K562 (cell line): ENCODE measurements around the gene TRAF3. TPM values are rescaled to one million over a fixed set of nuclear protein-coding genes. Genes with fewer than 3 reads are reported as not detected.

Experiments used
- ATAC-seq: fragments of 200-7000 bp; cut with Tn5 transposase; 3 replicates; pipeline ENCODE4 v1.9.1; 2020; ENCODE audit warnings: moderate library complexity
- BruUV-seq: library from RNA; stranded (reverse); fragments of 400-500 nt; replicated peaks from 2 replicates; lab custom pipeline; 2021; lab: Mats Ljungman, UMichigan
- CTCF ChIA-PET: fragments of 300-600 bp; formaldehyde crosslinking; extraction: SDS; loops from one replicate; lab custom pipeline; 2021; ENCODE audit warnings: low intra/inter-chr PET ratio; lab: Yijun Ruan, JAX
- POLR2A ChIA-PET: fragments of 300-600, 350-650 bp; sonication (Branson Sonifier 250); formaldehyde crosslinking; extraction: SDS; loops from one replicate; lab custom pipeline; 2021; ENCODE audit warnings: antibody characterized with exemption, inconsistent platforms; lab: Yijun Ruan, JAX
- DNase-seq, 4 experiments: peaks; one replicate each; pipeline versions ENCODE4 v3.0.0 to v3.0.0-alpha.2; 2011 to 2018; ENCODE audit warnings: low spot score in 3 of 4, mixed read lengths in 3 of 4; ENCODE audit errors: extremely low read depth in 1 of 4
- FAIRE-seq: peaks from 2 replicates; lab custom pipeline; 2011; peaks lifted over from hg19 to GRCh38; lab: Jason Lieb, UNC
- H2AFZ ChIP-seq: 2 replicates; pipeline ENCODE4 v1.6.0; 2011; ENCODE audit warnings: low read depth, low read length, control low read depth, inconsistent platforms
- H3K27ac ChIP-seq: fragments of 200-600 bp; 3 replicates; pipeline ENCODE4 v1.8.0; 2011; ENCODE audit warnings: low read depth, mild to moderate bottlenecking, control low read depth, inconsistent platforms, low read length, moderate library complexity, mixed read lengths; ENCODE audit errors: extremely low read depth
- H3K27me3 ChIP-seq, 2 experiments: fragments of 300-600 bp in 1 of 2; 2 replicates in 1 of 2; 3 replicates in 1 of 2; pipeline versions ENCODE4 v1.6.0 to v1.8.0; 2011; ENCODE audit warnings: inconsistent platforms in 2 of 2, low read length in 2 of 2, mild to moderate bottlenecking in 1 of 2, mixed read lengths in 1 of 2, moderate library complexity in 1 of 2; ENCODE audit not compliant: control insufficient read depth in 2 of 2, insufficient read depth in 2 of 2
- H3K36me3 ChIP-seq: fragments of 300-600 bp; 3 replicates; pipeline ENCODE4 v1.8.0; 2011; ENCODE audit warnings: mild to moderate bottlenecking, low read length, inconsistent platforms; ENCODE audit not compliant: control insufficient read depth, insufficient read depth
- H3K4me1 ChIP-seq, 2 experiments: fragments of 200-600 bp in 1 of 2; replicated peaks in 1 of 2; 2 replicates in 1 of 2; 3 replicates in 1 of 2; pipeline versions ENCODE4 v1.5.1 to v1.8.0; 2011; ENCODE audit warnings: inconsistent platforms in 2 of 2, low read length in 2 of 2, mild to moderate bottlenecking in 1 of 2, mixed read lengths in 1 of 2, moderate library complexity in 1 of 2; ENCODE audit not compliant: control insufficient read depth in 2 of 2, insufficient read depth in 2 of 2
- H3K4me2 ChIP-seq: 2 replicates; pipeline ENCODE4 v1.6.1; 2011; ENCODE audit warnings: low read length, control low read depth, inconsistent platforms, mixed read lengths; ENCODE audit not compliant: insufficient read depth
- H3K4me3 ChIP-seq: fragments of 200-600 bp; sonication (generic), shearing (Covaris generic); 2 replicates; pipeline ENCODE4 v1.5.1; 2016; ENCODE audit warnings: control low read depth, inconsistent platforms
- H3K79me2 ChIP-seq: fragments of 200-600 bp; 3 replicates; pipeline ENCODE4 v1.8.0; 2011; ENCODE audit warnings: low read length, inconsistent platforms; ENCODE audit not compliant: control insufficient read depth, insufficient read depth
- H3K9ac ChIP-seq, 2 experiments: 2 replicates each; pipeline versions ENCODE4 v1.6.0 to v1.6.1; 2011; ENCODE audit warnings: low read depth in 2 of 2, low read length in 2 of 2, control low read depth in 1 of 2, inconsistent platforms in 1 of 2, mild to moderate bottlenecking in 1 of 2, mixed read lengths in 1 of 2; ENCODE audit not compliant: insufficient read depth in 1 of 2
- H3K9me1 ChIP-seq: one replicate; pipeline ENCODE4 v1.6.0; 2011; ENCODE audit warnings: inconsistent platforms, mild to moderate bottlenecking, low read length, moderate library complexity; ENCODE audit not compliant: control insufficient read depth, insufficient read depth
- H3K9me3 ChIP-seq: replicated peaks from 2 replicates; pipeline ENCODE4 v1.5.1; 2011; ENCODE audit warnings: low read depth, low read length, inconsistent platforms; ENCODE audit not compliant: control insufficient read depth, insufficient read depth
- H4K20me1 ChIP-seq: replicated peaks from 2 replicates; pipeline ENCODE4 v1.6.1; 2011; ENCODE audit warnings: low read length, inconsistent platforms, mixed read lengths; ENCODE audit not compliant: control insufficient read depth, insufficient read depth
- CREB3 ChIP-seq: fragments of 450-650 bp; conservative IDR thresholded peaks from 2 replicates; pipeline ENCODE4 v1.6.1; 2016; ENCODE audit warnings: missing genetic modification characterization, low read depth, mild to moderate bottlenecking, missing compliant biosample characterization, moderate library complexity
- MEF2A ChIP-seq: IDR thresholded peaks from 2 replicates; pipeline ENCODE4 v1.6.1; 2011; ENCODE audit warnings: low read depth, mild to moderate bottlenecking, low read length, moderate library complexity; ENCODE audit not compliant: control insufficient read depth
- THRB ChIP-seq: fragments of 450-650 bp; formaldehyde crosslinking; conservative IDR thresholded peaks from 2 replicates; pipeline ENCODE4 v1.4.0; 2022; ENCODE audit warnings: mild to moderate bottlenecking, missing genetic modification characterization
- ZNF586 ChIP-seq: fragments of 450-650 bp; formaldehyde crosslinking; conservative IDR thresholded peaks from 2 replicates; pipeline ENCODE4 v1.4.0; 2020; ENCODE audit warnings: mild to moderate bottlenecking, moderate library complexity
- WGBS: fragments of 100-300 bp; shearing (Covaris generic); methylation state at CpG from one replicate; pipeline ENCODE4 v1.1.6; 2016; ENCODE audit warnings: low coverage, mixed read lengths; ENCODE audit not compliant: insufficient coverage; ENCODE audit errors: missing lambda C conversion rate; 5-methylcytosine and 5-hydroxymethylcytosine counted together
- in situ Hi-C: fragments of 300-500 bp; cut with MboI; formaldehyde crosslinking; loops from 4 replicates; pipeline ENCODE4 v1.15.0; 2018; ENCODE audit warnings: inconsistent platforms, mixed read lengths
- intact Hi-C: fragments of 100-400 bp; cut with micrococcal nuclease; formaldehyde crosslinking; loops from 2 replicates; pipeline ENCODE4 v1.14.2; 2022
- polyA plus RNA-seq, 8 experiments: library from polyadenylated mRNA; depleted of rRNA in 4 of 8; stranded (reverse) in 5 of 8; unstranded in 3 of 8; fragments of >200 nt; fragmentation: Nextera tagmentation in 2 of 8; fragmentation: Illumina TruSeq in 1 of 8; extraction: Ambion mirVana in 2 of 8; extraction: Trizol in 1 of 8; gene quantifications; 2 replicates each; pipeline versions ENCODE4 v1.2.1 to v1.2.3, GENCODE V29; 2011 to 2014; ENCODE audit warnings: inconsistent platforms in 1 of 8, missing spikeins in 1 of 8
- total RNA-seq, 7 experiments: library from RNA; depleted of rRNA in 6 of 7; stranded (reverse); fragments of >200 nt in 6 of 7; fragmentation: Illumina TruSeq in 2 of 7; extraction: Trizol in 2 of 7; gene quantifications; 2 replicates each; pipeline versions ENCODE4 v1.2.1 to v1.2.3, GENCODE V29; 2011 to 2021; ENCODE audit warnings: low replicate concordance in 1 of 7

TRAF3 gene
- total and polyA plus RNA-seq, 9 of the 15 experiments (the other 6 are each of a cell fraction or from before 2014, with no cell fraction given) = 0.52 to 21.3 (median 9.9) TPM

GRCh38 chr14:102903248-102903888 is 126.1 kb downstream of the TRAF3 start:
- TF ChIP-seq MEF2A = no peak
- TF ChIP-seq THRB (CRISPR knock-in tag) = no peak
- no peak for TF ChIP-seq ZNF586 (CRISPR knock-in tag)
- TF ChIP-seq CREB3 (tag) = no peak
- TF ChIP-seq, all 486 proteins: peak for 0
- ATAC-seq = no peak
- intact Hi-C loops (no loop called here), in situ Hi-C loops (loop anchor here (25.0 kb wide), 1 partner anchor 391 kb away; the partner anchor contains the start of gene ANKRD9)
- Histone ChIP-seq H3K4me1 (peaks cover 0 to 5% of the 10 kb centered on the region in 2 experiments; a peak in 1 of 5 replicates), H3K79me2 (no peaks in the 10 kb centered on the region), H3K9me3 (no peaks in the 10 kb centered on the region), H3K4me3 (no peak overlapping the region), H4K20me1 (no peaks in the 10 kb centered on the region), H3K27ac (no peak overlapping the region), H3K9me1 (no peaks in the 10 kb centered on the region), H2AFZ (no peak overlapping the region), H3K4me2 (no peak overlapping the region), H3K27me3 (no peaks in the 10 kb centered on the region), H3K9ac (no peak overlapping the region), H3K36me3 (peaks cover 8% of the 10 kb centered on the region; the same call in 1 of the 3 replicates)
- CTCF ChIA-PET = no interaction called here
- POLR2A ChIA-PET = interaction anchor here (0.6 to 1.0 kb wide), 2 partner anchors 9 to 21 kb away, joined by 3 to 4 read pairs; no protein-coding TSS in a partner anchor
- no peak for DNase-seq
- 89% methylated on average over 19 of the region's 29 CpGs for WGBS
- no peak for FAIRE-seq
- BruUV-seq = no TSS peak
